HEK293 (cell line): ENCODE data around the gene ZNHIT3.
A peak's percentile ranks its signal among the peaks of the same experiment; 100 is the strongest.

Experiments used
- CTCF ChIP-seq: fragments of 450-650 bp; formaldehyde crosslinking; IDR thresholded peaks from 2 replicates; pipeline ENCODE4 v1.5.1; 2016; ENCODE audit warnings: missing biosample characterization, missing genetic modification characterization
- KLF16 ChIP-seq: fragments of 450-650 bp; formaldehyde crosslinking; IDR thresholded peaks from 2 replicates; pipeline ENCODE4 v1.5.1; 2017; ENCODE audit warnings: missing biosample characterization, missing genetic modification characterization
- ZNF138 ChIP-seq: fragments of 450-650 bp; formaldehyde crosslinking; IDR thresholded peaks from 2 replicates; pipeline ENCODE4 v1.5.1; 2016; ENCODE audit warnings: missing biosample characterization, missing genetic modification characterization, borderline replicate concordance

- TF ChIP-seq CTCF (tag by site-specific recombination): peak; percentile 96
- TF ChIP-seq KLF16 (tag by site-specific recombination): no peak; the same call in 1 of the 2 replicates
- no peak for TF ChIP-seq ZNF138 (tag by site-specific recombination)
These were observed 47.7 kb downstream of the ZNHIT3 start for GRCh38 chr17:36533935-36534839.
